Measurements from ENCODE around the gene SLC6A3. TPM values are rescaled to one million over a fixed set of nuclear protein-coding genes. Genes with fewer than 3 reads are reported as not detected.

SLC6A3 gene
- polyA plus RNA-seq, 3 donors = not detected

GRCh38 chr5:1474866-1475543 is 29.8 kb upstream of the SLC6A3 start:
- H3K4me3 Mint-ChIP-seq = no peak overlapping the region
- Histone ChIP-seq H3K4me2 (replicated peaks; ENCODE audit: extremely low read depth, low read length, poor library complexity, severe bottlenecking) (no peak overlapping the region), H3K27ac (ENCODE audit: low read depth in 1 of 2, low read length in 2 of 2) (peak overlapping the region; percentile 41 to 59), H3K4me3 (replicated peaks in 1 of 3; ENCODE audit: low read depth in 2 of 3, low read length in 3 of 3) (no peak overlapping the region), H3K27me3 (ENCODE audit: control insufficient read depth in 2 of 2, insufficient read depth in 2 of 2, low read length in 2 of 2) (no peaks in the 10 kb centered on the region), H2AFZ (ENCODE audit: insufficient read depth, low read depth, low read length, poor library complexity, severe bottlenecking) (no peak overlapping the region), H3K9me3 (replicated peaks in 1 of 2; ENCODE audit: control insufficient read depth in 1 of 2, insufficient read depth in 1 of 2, low read length in 2 of 2) (no peaks in the 10 kb centered on the region), H3K9ac (ENCODE audit: insufficient read depth, low read length, poor library complexity, severe bottlenecking) (no peak overlapping the region), H3K79me2 (ENCODE audit: insufficient read depth, low read length) (peaks cover 4% of the 10 kb centered on the region), H3K4me1 (ENCODE audit: control insufficient read depth in 1 of 2, insufficient read depth in 2 of 2, low read length in 2 of 2) (peaks cover 38 to 44% of the 10 kb centered on the region in 2 donors), H3K36me3 (replicated peaks in 1 of 2; ENCODE audit: control insufficient read depth in 1 of 2, insufficient read depth in 2 of 2, low read length in 2 of 2) (peaks cover 53 to 68% of the 10 kb centered on the region in 2 donors), H4K20me1 (ENCODE audit: insufficient read depth, low read length) (no peaks in the 10 kb centered on the region)
- H3K9me3 Mint-ChIP-seq = peaks cover 0 to 2% (median 0%) of the 10 kb centered on the region in 7 donors
- peaks cover 52% of the 10 kb centered on the region for H3K4me1 Mint-ChIP-seq
- no peak for TF ChIP-seq CTCF (IDR thresholded peaks at IDR 0.05)
- peak; percentile 78 to 82 (median 81) for DNase-seq
- peaks cover 0 to 2% (median 0%) of the 10 kb centered on the region in 3 donors for H3K27me3 Mint-ChIP-seq (ENCODE audit: low read depth in 3 of 3)
- intact Hi-C loops (cut with micrococcal nuclease) = loop anchor here (2.0 to 10.0 kb wide), 5 partner anchors 42 to 370 kb away; partner anchors contain the start of gene CLPTM1L (in 1 of the 2)
- peaks cover 71 to 85% of the 10 kb centered on the region in 2 donors for H3K36me3 Mint-ChIP-seq
- 77% methylated on average over 23 of the region's 24 CpGs for WGBS (ENCODE audit: insufficient coverage)
- peak overlapping the region; percentile 75 to 100 (median 91) for H3K27ac Mint-ChIP-seq

GRCh38 chr5:1474183-1474839 is 29.1 kb upstream of the SLC6A3 start:
- Histone ChIP-seq H3K4me2 (replicated peaks; ENCODE audit: extremely low read depth, low read length, poor library complexity, severe bottlenecking) (no peak overlapping the region), H3K4me1 (ENCODE audit: control insufficient read depth in 1 of 2, insufficient read depth in 2 of 2, low read length in 2 of 2) (peaks cover 32 to 37% of the 10 kb centered on the region in 2 donors), H3K27ac (ENCODE audit: low read depth in 1 of 2, low read length in 2 of 2) (peak overlapping the region; percentile 22 to 59), H3K36me3 (replicated peaks in 1 of 2; ENCODE audit: control insufficient read depth in 1 of 2, insufficient read depth in 2 of 2, low read length in 2 of 2) (peaks cover 53 to 73% of the 10 kb centered on the region in 2 donors), H3K9ac (ENCODE audit: insufficient read depth, low read length, poor library complexity, severe bottlenecking) (no peak overlapping the region), H2AFZ (ENCODE audit: insufficient read depth, low read depth, low read length, poor library complexity, severe bottlenecking) (no peak overlapping the region), H3K27me3 (ENCODE audit: control insufficient read depth in 2 of 2, insufficient read depth in 2 of 2, low read length in 2 of 2) (no peaks in the 10 kb centered on the region), H4K20me1 (ENCODE audit: insufficient read depth, low read length) (no peaks in the 10 kb centered on the region), H3K4me3 (replicated peaks in 1 of 3; ENCODE audit: low read depth in 2 of 3, low read length in 3 of 3) (no peak overlapping the region), H3K9me3 (replicated peaks in 1 of 2; ENCODE audit: control insufficient read depth in 1 of 2, insufficient read depth in 1 of 2, low read length in 2 of 2) (no peaks in the 10 kb centered on the region), H3K79me2 (ENCODE audit: insufficient read depth, low read length) (peaks cover 4% of the 10 kb centered on the region)
- Mint-ChIP-seq H3K36me3 (peaks cover 74 to 92% of the 10 kb centered on the region in 2 donors), H3K27me3 (ENCODE audit: low read depth in 3 of 3) (peaks cover 0 to 2% (median 0%) of the 10 kb centered on the region in 3 donors), H3K9me3 (peaks cover 0 to 2% (median 0%) of the 10 kb centered on the region in 7 donors), H3K4me1 (peaks cover 47% of the 10 kb centered on the region), H3K4me3 (no peak overlapping the region), H3K27ac (peak overlapping the region in 6 of 7 donors; percentile 80 to 100 (median 92))
- no peak for TF ChIP-seq CTCF (IDR thresholded peaks at IDR 0.05)
- no peak for DNase-seq
- WGBS (ENCODE audit: insufficient coverage) = 100% methylated on average over 13 of the region's 21 CpGs
- intact Hi-C loops (cut with micrococcal nuclease) = loop anchor here (2.0 to 10.0 kb wide), 3 partner anchors 90 to 370 kb away; partner anchors contain the start of gene CLPTM1L (in 1 of the 2)
